ENCODE measurements around the gene PRSS36. TPM values are rescaled to one million over a fixed set of nuclear protein-coding genes. Genes with fewer than 3 reads are reported as not detected.
"Not testable (repeated sequence)": the region's sequence is repeated elsewhere in the genome, so short reads cannot be mapped to it uniquely, and the experiment has no call there.

PRSS36 gene
- total RNA-seq = 1 to 10 TPM; 1.4 to 2.8 TPM
- 10 to 100 TPM; 10.5 TPM for polyA plus RNA-seq (ENCODE audit: insufficient read length in 2 of 2)
- long read RNA-seq, donor 1 = 0 reads
- long read RNA-seq, donor 2, partial matches to known transcripts = 121 of 131 reads
- long read RNA-seq, donor 2, other reads (novel, unspliced or antisense) = 10 of 131 reads
- long read RNA-seq, donor 3, partial matches to known transcripts = 0 of 1 reads
- long read RNA-seq, donor 3, other reads (novel, unspliced or antisense) = 0 of 1 reads
- long read RNA-seq, donor 4 = 0 reads

DNA sequence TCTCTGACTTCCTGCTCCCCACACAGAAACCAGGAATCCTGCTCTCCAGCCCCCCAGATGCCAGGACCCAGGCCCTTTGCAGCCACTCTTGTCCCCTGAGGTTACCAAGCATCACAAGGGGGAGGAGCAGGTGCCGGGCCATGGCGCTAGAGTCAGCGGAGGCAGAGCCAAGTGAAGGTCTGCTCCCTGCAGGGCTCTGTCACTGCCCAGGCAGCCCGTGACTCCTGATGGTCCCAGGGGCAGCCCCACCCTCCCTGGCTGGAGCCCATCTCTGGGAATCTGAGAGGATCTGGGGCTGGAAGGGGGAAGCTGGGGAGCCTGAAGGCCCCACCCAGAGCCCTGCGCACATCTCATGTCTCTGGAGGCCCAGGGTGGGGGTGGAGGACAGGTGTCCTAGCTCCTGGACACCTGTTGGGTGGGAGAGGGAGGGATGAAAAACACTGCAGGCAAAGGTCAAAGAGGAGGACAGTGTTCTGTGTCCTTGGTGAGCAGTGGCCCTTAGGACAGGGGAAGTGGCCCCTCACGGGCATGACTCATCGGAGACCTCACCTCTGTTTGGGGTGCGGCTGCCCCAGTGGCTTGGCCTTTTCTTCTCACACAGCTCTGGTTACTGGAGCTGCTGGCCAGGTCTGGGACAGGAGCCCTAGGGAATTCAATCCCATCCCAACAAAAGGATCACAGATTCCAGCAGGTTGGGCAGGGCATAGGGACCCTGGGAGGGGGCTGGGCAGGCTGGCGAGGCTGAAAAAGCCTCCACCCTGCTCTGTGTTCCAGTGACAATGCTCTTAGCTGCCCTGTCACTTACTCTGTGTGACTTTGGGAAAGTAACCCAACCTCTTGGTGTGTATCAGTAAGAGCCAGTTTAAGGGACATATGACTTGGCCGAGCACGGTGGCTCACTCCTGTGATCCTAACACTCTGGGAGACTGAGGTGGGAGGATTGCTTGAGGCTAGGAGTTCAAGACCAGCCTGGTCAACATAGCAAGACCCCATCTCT lies at the start of gene PRSS36:
PRSS36 (minus strand) TSS at position 173 of the 997 bp plus-strand sequence; CDS start at position 142, 31 bp downstream.
- H3K9me3 ChIP-seq (ENCODE audit: control insufficient read depth, insufficient read depth, low read length) = no peaks in the 10 kb centered on the region
- no peak within 1 kb of the TSS for H3K4me3 ChIP-seq (ENCODE audit: low read depth, low read length)
- H3K27ac ChIP-seq (ENCODE audit: low read depth, low read length) = no peak within 1 kb of the TSS
- 65% methylated on average over 11 of the region's 11 CpGs for WGBS (ENCODE audit: insufficient coverage)
- no peak for DNase-seq (ENCODE audit: low read depth in 4 of 6, low spot score in 6 of 6)
- no peaks in the 10 kb centered on the region for H3K4me1 ChIP-seq (ENCODE audit: control insufficient read depth, insufficient read depth, low read length)
- no peaks in the 10 kb centered on the region for H3K36me3 ChIP-seq (ENCODE audit: control insufficient read depth, insufficient read depth, low read length)
- peaks cover 32% of the 10 kb centered on the region for H3K27me3 ChIP-seq (ENCODE audit: control insufficient read depth, insufficient read depth, low read length)

GRCh38 chr16:31199430-31200041 lies 49.7 kb upstream of the PRSS36 start:
- 100% methylated on average over 4 of the region's 5 CpGs for whole genome bisulfite sequencing (ENCODE audit: insufficient coverage)
- H3K9me3 ChIP-seq (ENCODE audit: control insufficient read depth, insufficient read depth, low read length) = no peaks in the 10 kb centered on the region

GRCh38 chr16:31198207-31198882 lies 48.5 kb upstream of the PRSS36 start:
- no peak overlapping the region for H3K4me3 ChIP-seq (ENCODE audit: low read depth, low read length)
- 84% methylated on average over 7 of the region's 7 CpGs for WGBS (ENCODE audit: insufficient coverage)
- H3K36me3 ChIP-seq (ENCODE audit: control insufficient read depth, insufficient read depth, low read length) = peaks cover 52% of the 10 kb centered on the region
- peaks cover 15% of the 10 kb centered on the region for H3K27me3 ChIP-seq (ENCODE audit: control insufficient read depth, insufficient read depth, low read length)
- H3K9me3 ChIP-seq (ENCODE audit: control insufficient read depth, insufficient read depth, low read length) = no peaks in the 10 kb centered on the region
- no peak overlapping the region for H3K27ac ChIP-seq (ENCODE audit: low read depth, low read length)
- H3K4me1 ChIP-seq (ENCODE audit: control insufficient read depth, insufficient read depth, low read length) = peaks cover 17% of the 10 kb centered on the region
- no peak for DNase-seq (ENCODE audit: low read depth in 4 of 6, low spot score in 6 of 6)

More at GRCh38 chr16:31199430-31200041, 49.7 kb upstream of the PRSS36 start:
- Histone ChIP-seq H3K4me3 (ENCODE audit: low read depth, low read length) (no peak overlapping the region), H3K4me1 (ENCODE audit: control insufficient read depth, insufficient read depth, low read length) (peaks cover 17% of the 10 kb centered on the region), H3K27me3 (ENCODE audit: control insufficient read depth, insufficient read depth, low read length) (peaks cover 15% of the 10 kb centered on the region), H3K27ac (ENCODE audit: low read depth, low read length) (no peak overlapping the region), H3K36me3 (ENCODE audit: control insufficient read depth, insufficient read depth, low read length) (peaks cover 41% of the 10 kb centered on the region)
- no peak for DNase-seq (ENCODE audit: low read depth in 4 of 6, low spot score in 6 of 6)

GRCh38 chr16:31196324-31197088 lies 46.6 kb upstream of the PRSS36 start:
- H3K36me3 ChIP-seq (ENCODE audit: control insufficient read depth, insufficient read depth, low read length) = peaks cover 64% of the 10 kb centered on the region
- 94% methylated on average over 15 of the region's 17 CpGs for WGBS (ENCODE audit: insufficient coverage)

DNA sequence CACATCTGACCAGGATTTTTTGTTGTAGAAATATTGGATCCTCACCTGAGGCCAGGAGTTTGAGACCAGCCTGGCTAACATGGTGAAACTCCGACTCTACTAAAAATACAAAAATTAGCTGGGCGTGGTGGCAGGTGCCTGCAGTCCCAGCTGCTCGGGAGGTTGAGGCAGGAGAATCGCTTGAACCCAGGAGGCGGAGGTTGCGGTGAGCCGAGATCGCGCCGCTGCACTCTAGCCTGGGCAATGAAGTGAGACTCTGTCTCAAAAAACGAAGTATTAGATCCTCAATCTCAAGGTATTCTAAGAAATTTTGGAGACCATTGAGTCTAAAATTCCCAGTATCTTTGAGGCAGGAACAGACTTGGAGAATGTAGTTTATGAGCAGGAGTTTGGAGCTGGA lies 46.0 kb upstream of the PRSS36 start:
- not testable (repeated sequence) for H3K27ac ChIP-seq (ENCODE audit: low read depth, low read length); DNase-seq (ENCODE audit: low read depth in 4 of 6, low spot score in 6 of 6); H3K4me1 ChIP-seq (ENCODE audit: control insufficient read depth, insufficient read depth, low read length); H3K9me3 ChIP-seq (ENCODE audit: control insufficient read depth, insufficient read depth, low read length); H3K27me3 ChIP-seq (ENCODE audit: control insufficient read depth, insufficient read depth, low read length); H3K4me3 ChIP-seq (ENCODE audit: low read depth, low read length)
- H3K36me3 ChIP-seq (ENCODE audit: control insufficient read depth, insufficient read depth, low read length) = peaks cover 67% of the 10 kb centered on the region
- 95% methylated on average over 11 of the region's 11 CpGs for WGBS (ENCODE audit: insufficient coverage)

More at GRCh38 chr16:31196324-31197088, 46.6 kb upstream of the PRSS36 start:
- no peak overlapping the region for H3K27ac ChIP-seq (ENCODE audit: low read depth, low read length)
- peaks cover 2% of the 10 kb centered on the region for H3K27me3 ChIP-seq (ENCODE audit: control insufficient read depth, insufficient read depth, low read length)
- no peak overlapping the region for H3K4me3 ChIP-seq (ENCODE audit: low read depth, low read length)
- no peak for DNase-seq (ENCODE audit: low read depth in 4 of 6, low spot score in 6 of 6)
- peaks cover 2% of the 10 kb centered on the region for H3K4me1 ChIP-seq (ENCODE audit: control insufficient read depth, insufficient read depth, low read length)
- H3K9me3 ChIP-seq (ENCODE audit: control insufficient read depth, insufficient read depth, low read length) = no peaks in the 10 kb centered on the region

DNA sequence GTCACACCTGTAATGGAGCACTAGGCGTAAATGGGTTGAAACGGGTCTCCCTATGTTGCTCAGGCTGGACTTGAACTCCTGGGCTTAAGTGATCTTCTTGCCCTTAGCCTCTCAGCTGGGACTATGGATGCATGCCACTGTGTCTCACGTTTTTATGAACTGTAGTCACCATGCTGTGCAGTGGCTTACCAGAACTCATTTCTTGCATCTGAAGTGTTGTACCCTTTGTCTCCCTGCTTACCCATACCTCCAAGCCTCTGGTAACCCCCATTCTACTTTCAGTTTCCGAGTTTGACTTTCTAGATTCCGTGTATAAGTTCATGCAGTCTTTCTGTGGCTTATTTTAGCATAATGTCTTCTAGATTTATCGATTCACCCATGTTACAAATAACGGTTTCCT lies 45.0 kb upstream of the PRSS36 start:
- WGBS (ENCODE audit: insufficient coverage) = 87% methylated on average over 4 of the region's 7 CpGs
- H3K36me3 ChIP-seq (ENCODE audit: control insufficient read depth, insufficient read depth, low read length) = peaks cover 72% of the 10 kb centered on the region
- H3K27me3 ChIP-seq (ENCODE audit: control insufficient read depth, insufficient read depth, low read length) = no peaks in the 10 kb centered on the region

GRCh38 chr16:31193874-31194273 lies 44.0 kb upstream of the PRSS36 start:
- no peak for DNase-seq (ENCODE audit: low read depth in 4 of 6, low spot score in 6 of 6)
- H3K36me3 ChIP-seq (ENCODE audit: control insufficient read depth, insufficient read depth, low read length) = peaks cover 74% of the 10 kb centered on the region
- no peaks in the 10 kb centered on the region for H3K4me1 ChIP-seq (ENCODE audit: control insufficient read depth, insufficient read depth, low read length)
- H3K27me3 ChIP-seq (ENCODE audit: control insufficient read depth, insufficient read depth, low read length) = no peaks in the 10 kb centered on the region
- no peak overlapping the region for H3K27ac ChIP-seq (ENCODE audit: low read depth, low read length)
- H3K4me3 ChIP-seq (ENCODE audit: low read depth, low read length) = no peak overlapping the region
- no peaks in the 10 kb centered on the region for H3K9me3 ChIP-seq (ENCODE audit: control insufficient read depth, insufficient read depth, low read length)
- no CpG with 5 or more reads among the region's 2 CpGs for WGBS (ENCODE audit: insufficient coverage)

More for the DNA sequence above, 45.0 kb upstream of the PRSS36 start:
- Histone ChIP-seq H3K4me3 (ENCODE audit: low read depth, low read length) (no peak overlapping the region), H3K9me3 (ENCODE audit: control insufficient read depth, insufficient read depth, low read length) (no peaks in the 10 kb centered on the region), H3K4me1 (ENCODE audit: control insufficient read depth, insufficient read depth, low read length) (no peaks in the 10 kb centered on the region), H3K27ac (ENCODE audit: low read depth, low read length) (no peak overlapping the region)
- DNase-seq (ENCODE audit: low read depth in 4 of 6, low spot score in 6 of 6) = no peak

DNA sequence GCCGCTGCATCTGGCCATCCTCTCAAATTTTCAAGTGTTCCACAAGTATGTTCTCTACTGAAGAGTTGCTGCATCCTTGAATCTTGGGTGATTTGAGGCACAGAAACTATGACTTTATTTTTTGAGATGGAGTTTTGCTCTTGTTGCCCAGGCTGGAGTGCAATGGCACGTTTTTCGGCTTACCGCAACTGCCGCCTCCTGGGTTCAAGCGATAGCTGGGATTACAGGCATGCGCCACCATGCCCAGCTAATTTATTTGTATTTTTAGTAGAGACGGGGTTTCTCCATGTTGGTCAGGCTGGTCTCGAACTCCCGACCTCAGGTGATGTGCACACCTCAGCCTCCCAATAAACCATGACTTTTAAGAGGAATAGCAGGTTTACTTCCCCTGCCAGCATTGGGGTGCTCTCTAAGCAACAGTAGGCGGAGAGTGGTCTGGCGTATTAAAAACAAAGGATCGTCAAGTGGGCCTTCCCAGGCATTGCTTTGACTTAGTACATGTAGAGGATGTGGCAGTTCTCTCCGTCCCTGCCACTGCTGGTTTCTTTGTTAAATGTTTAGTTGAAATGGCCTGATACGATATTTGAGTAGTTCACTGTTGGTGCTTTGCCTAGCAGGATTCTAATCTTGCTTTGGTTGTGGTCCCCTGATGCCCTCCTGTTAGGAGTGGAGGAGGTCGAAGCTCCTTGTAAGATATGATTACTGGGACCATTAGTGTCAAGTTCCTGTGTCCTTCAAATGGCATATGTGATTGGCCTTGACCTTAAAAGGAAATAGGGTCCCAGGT lies 43.2 kb upstream of the PRSS36 start:
- H3K4me1 ChIP-seq (ENCODE audit: control insufficient read depth, insufficient read depth, low read length) = no peaks in the 10 kb centered on the region
- peaks cover 77% of the 10 kb centered on the region for H3K36me3 ChIP-seq (ENCODE audit: control insufficient read depth, insufficient read depth, low read length)
- no peak overlapping the region for H3K4me3 ChIP-seq (ENCODE audit: low read depth, low read length)
- 92% methylated on average over 11 of the region's 16 CpGs for WGBS (ENCODE audit: insufficient coverage)
- no peak overlapping the region for H3K27ac ChIP-seq (ENCODE audit: low read depth, low read length)
- H3K9me3 ChIP-seq (ENCODE audit: control insufficient read depth, insufficient read depth, low read length) = no peaks in the 10 kb centered on the region
- H3K27me3 ChIP-seq (ENCODE audit: control insufficient read depth, insufficient read depth, low read length) = no peaks in the 10 kb centered on the region
- no peak for DNase-seq (ENCODE audit: low read depth in 4 of 6, low spot score in 6 of 6)

All from spinal cord (tissue), 10 donors.